K562 (cell line): ENCODE results near the gene CHD2. TPM values are rescaled to one million over a fixed set of nuclear protein-coding genes. Genes with fewer than 3 reads are reported as not detected.

Source experiments
- ATAC-seq: fragments of 200-7000 bp; cut with Tn5 transposase; 3 replicates; pipeline ENCODE4 v1.9.1; 2020; ENCODE audit warnings: moderate library complexity
- BruUV-seq: library from RNA; stranded (reverse); fragments of 400-500 nt; replicated peaks from 2 replicates; lab custom pipeline; 2021; lab: Mats Ljungman, UMichigan
- CTCF ChIA-PET: fragments of 300-600 bp; formaldehyde crosslinking; extraction: SDS; loops from one replicate; lab custom pipeline; 2021; ENCODE audit warnings: low intra/inter-chr PET ratio; lab: Yijun Ruan, JAX
- POLR2A ChIA-PET: fragments of 300-600, 350-650 bp; sonication (Branson Sonifier 250); formaldehyde crosslinking; extraction: SDS; loops from one replicate; lab custom pipeline; 2021; ENCODE audit warnings: antibody characterized with exemption, inconsistent platforms; lab: Yijun Ruan, JAX
- DNase-seq, 4 experiments: peaks; one replicate each; pipeline versions ENCODE4 v3.0.0 to v3.0.0-alpha.2; 2011 to 2018; ENCODE audit warnings: low spot score in 3 of 4, mixed read lengths in 3 of 4; ENCODE audit errors: extremely low read depth in 1 of 4
- FAIRE-seq: peaks from 2 replicates; lab custom pipeline; 2011; peaks lifted over from hg19 to GRCh38; lab: Jason Lieb, UNC
- H2AFZ ChIP-seq: 2 replicates; pipeline ENCODE4 v1.6.0; 2011; ENCODE audit warnings: low read depth, low read length, control low read depth, inconsistent platforms
- H3K27ac ChIP-seq: fragments of 200-600 bp; 3 replicates; pipeline ENCODE4 v1.8.0; 2011; ENCODE audit warnings: low read depth, mild to moderate bottlenecking, control low read depth, inconsistent platforms, low read length, moderate library complexity, mixed read lengths; ENCODE audit errors: extremely low read depth
- H3K27me3 ChIP-seq, 2 experiments: fragments of 300-600 bp in 1 of 2; 2 replicates in 1 of 2; 3 replicates in 1 of 2; pipeline versions ENCODE4 v1.6.0 to v1.8.0; 2011; ENCODE audit warnings: inconsistent platforms in 2 of 2, low read length in 2 of 2, mild to moderate bottlenecking in 1 of 2, mixed read lengths in 1 of 2, moderate library complexity in 1 of 2; ENCODE audit not compliant: control insufficient read depth in 2 of 2, insufficient read depth in 2 of 2
- H3K36me3 ChIP-seq: fragments of 300-600 bp; 3 replicates; pipeline ENCODE4 v1.8.0; 2011; ENCODE audit warnings: mild to moderate bottlenecking, low read length, inconsistent platforms; ENCODE audit not compliant: control insufficient read depth, insufficient read depth
- H3K4me1 ChIP-seq, 2 experiments: fragments of 200-600 bp in 1 of 2; replicated peaks in 1 of 2; 2 replicates in 1 of 2; 3 replicates in 1 of 2; pipeline versions ENCODE4 v1.5.1 to v1.8.0; 2011; ENCODE audit warnings: inconsistent platforms in 2 of 2, low read length in 2 of 2, mild to moderate bottlenecking in 1 of 2, mixed read lengths in 1 of 2, moderate library complexity in 1 of 2; ENCODE audit not compliant: control insufficient read depth in 2 of 2, insufficient read depth in 2 of 2
- H3K4me2 ChIP-seq: 2 replicates; pipeline ENCODE4 v1.6.1; 2011; ENCODE audit warnings: low read length, control low read depth, inconsistent platforms, mixed read lengths; ENCODE audit not compliant: insufficient read depth
- H3K4me3 ChIP-seq: fragments of 200-600 bp; sonication (generic), shearing (Covaris generic); 2 replicates; pipeline ENCODE4 v1.5.1; 2016; ENCODE audit warnings: control low read depth, inconsistent platforms
- H3K79me2 ChIP-seq: fragments of 200-600 bp; 3 replicates; pipeline ENCODE4 v1.8.0; 2011; ENCODE audit warnings: low read length, inconsistent platforms; ENCODE audit not compliant: control insufficient read depth, insufficient read depth
- H3K9ac ChIP-seq, 2 experiments: 2 replicates each; pipeline versions ENCODE4 v1.6.0 to v1.6.1; 2011; ENCODE audit warnings: low read depth in 2 of 2, low read length in 2 of 2, control low read depth in 1 of 2, inconsistent platforms in 1 of 2, mild to moderate bottlenecking in 1 of 2, mixed read lengths in 1 of 2; ENCODE audit not compliant: insufficient read depth in 1 of 2
- H3K9me1 ChIP-seq: one replicate; pipeline ENCODE4 v1.6.0; 2011; ENCODE audit warnings: inconsistent platforms, mild to moderate bottlenecking, low read length, moderate library complexity; ENCODE audit not compliant: control insufficient read depth, insufficient read depth
- H3K9me3 ChIP-seq: replicated peaks from 2 replicates; pipeline ENCODE4 v1.5.1; 2011; ENCODE audit warnings: low read depth, low read length, inconsistent platforms; ENCODE audit not compliant: control insufficient read depth, insufficient read depth
- H4K20me1 ChIP-seq: replicated peaks from 2 replicates; pipeline ENCODE4 v1.6.1; 2011; ENCODE audit warnings: low read length, inconsistent platforms, mixed read lengths; ENCODE audit not compliant: control insufficient read depth, insufficient read depth
- BCL6 ChIP-seq: fragments of 250-450 bp; sonication (Bioruptor Pico); IDR thresholded peaks from 2 replicates; pipeline ENCODE4 v1.4.0; 2020
- ELF1 ChIP-seq: fragments of 200-800 bp; sonication (Bioruptor generic); IDR thresholded peaks from 2 replicates; pipeline ENCODE4 v1.6.1; 2016; ENCODE audit warnings: missing genetic modification characterization, missing compliant biosample characterization
- PHF21A ChIP-seq: fragments of 450-650 bp; IDR thresholded peaks from 2 replicates; pipeline ENCODE4 v1.6.1; 2017; ENCODE audit warnings: low read depth, borderline replicate concordance
- POLR2AphosphoS2 ChIP-seq: IDR thresholded peaks from 2 replicates; pipeline ENCODE4 v1.6.1; 2012; ENCODE audit warnings: low read length, improper control_type of control experiment
- RBM14 ChIP-seq: fragments of 200-400 bp; formaldehyde crosslinking; IDR thresholded peaks from 2 replicates; pipeline ENCODE4 v1.6.1; 2018; ENCODE audit warnings: low read depth, mild to moderate bottlenecking, low read length, moderate library complexity, borderline replicate concordance; ENCODE audit not compliant: insufficient read depth
- ZBTB17 ChIP-seq: fragments of 450-650 bp; formaldehyde crosslinking; IDR thresholded peaks from 2 replicates; pipeline ENCODE4 v1.4.0; 2020; ENCODE audit warnings: mild to moderate bottlenecking
- ZNF175 ChIP-seq: fragments of 200-800 bp; sonication (Bioruptor generic); IDR thresholded peaks from 2 replicates; pipeline ENCODE4 v1.6.1; 2016; ENCODE audit warnings: low read depth, mild to moderate bottlenecking, missing genetic modification characterization, missing compliant biosample characterization
- ZNF224 ChIP-seq: sonication (generic); formaldehyde crosslinking; IDR thresholded peaks from 2 replicates; pipeline ENCODE4 v1.8.0; 2022; ENCODE audit warnings: mild to moderate bottlenecking, missing genetic modification reagents
- WGBS: fragments of 100-300 bp; shearing (Covaris generic); methylation state at CpG from one replicate; pipeline ENCODE4 v1.1.6; 2016; ENCODE audit warnings: low coverage, mixed read lengths; ENCODE audit not compliant: insufficient coverage; ENCODE audit errors: missing lambda C conversion rate; 5-methylcytosine and 5-hydroxymethylcytosine counted together
- in situ Hi-C: fragments of 300-500 bp; cut with MboI; formaldehyde crosslinking; loops from 4 replicates; pipeline ENCODE4 v1.15.0; 2018; ENCODE audit warnings: inconsistent platforms, mixed read lengths
- intact Hi-C: fragments of 100-400 bp; cut with micrococcal nuclease; formaldehyde crosslinking; loops from 2 replicates; pipeline ENCODE4 v1.14.2; 2022
- polyA plus RNA-seq, 8 experiments: library from polyadenylated mRNA; depleted of rRNA in 4 of 8; stranded (reverse) in 5 of 8; unstranded in 3 of 8; fragments of >200 nt; fragmentation: Nextera tagmentation in 2 of 8; fragmentation: Illumina TruSeq in 1 of 8; extraction: Ambion mirVana in 2 of 8; extraction: Trizol in 1 of 8; gene quantifications; 2 replicates each; pipeline versions ENCODE4 v1.2.1 to v1.2.3, GENCODE V29; 2011 to 2014; ENCODE audit warnings: inconsistent platforms in 1 of 8, missing spikeins in 1 of 8
- total RNA-seq, 7 experiments: library from RNA; depleted of rRNA in 6 of 7; stranded (reverse); fragments of >200 nt in 6 of 7; fragmentation: Illumina TruSeq in 2 of 7; extraction: Trizol in 2 of 7; gene quantifications; 2 replicates each; pipeline versions ENCODE4 v1.2.1 to v1.2.3, GENCODE V29; 2011 to 2021; ENCODE audit warnings: low replicate concordance in 1 of 7
- TF ChIP-seq, protein P1 (sequence below): fragments of 250-450 bp; sonication (Bioruptor Pico); IDR thresholded peaks from 2 replicates; pipeline ENCODE4 v1.8.0; 2022; ENCODE audit warnings: inconsistent platforms
- TF ChIP-seq, protein P2 (sequence below): fragments of 450-650 bp; IDR thresholded peaks from 2 replicates; pipeline ENCODE4 v1.6.1; 2016; ENCODE audit warnings: missing biosample characterization, missing genetic modification characterization

CHD2 gene
- total and polyA plus RNA-seq, 9 of the 15 experiments (the other 6 are each of a cell fraction or from before 2014, with no cell fraction given), result 38.9 to 70.8 (median 56.2) TPM

DNA sequence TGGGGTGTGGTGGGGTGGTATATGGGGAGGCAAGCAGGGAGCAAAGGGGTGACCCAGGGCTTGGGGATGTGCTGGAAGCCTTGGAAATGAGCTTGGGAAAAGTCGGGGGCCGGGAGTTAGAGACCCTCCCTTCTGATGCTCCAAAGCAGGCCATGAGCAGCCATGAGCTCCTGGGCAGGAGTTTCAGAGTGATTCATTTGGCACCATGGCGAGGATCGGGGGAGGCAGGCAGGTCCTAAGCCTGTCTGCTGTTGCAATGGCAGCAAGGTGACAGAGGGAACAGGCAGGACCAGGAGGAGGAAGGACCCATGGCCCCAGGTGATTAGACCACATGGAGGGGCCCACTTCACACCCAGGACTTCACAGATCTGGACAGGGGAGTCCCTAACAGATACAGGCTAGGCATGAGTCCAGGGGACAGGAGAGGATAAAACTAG is 167.5 kb downstream of the CHD2 start:
- Histone ChIP-seq H4K20me1 (0 out of 2 replicates have a peak, but pooled peaks cover 2% of the 10 kb centered on the region), H3K4me1 (peaks cover 0 to 9% of the 10 kb centered on the region in 2 experiments; a peak in 2 of 5 replicates), H3K9ac (no peak overlapping the region; a peak in 1 of 4 replicates)
- ChIA-PET POLR2A (no interaction called here), CTCF (no interaction called here)
- intact Hi-C loops, result no loop called here
- no peak for FAIRE-seq
- no peak for TF ChIP-seq ZNF175
- no peak for TF ChIP-seq RBM14
- TF ChIP-seq, protein P1, sequence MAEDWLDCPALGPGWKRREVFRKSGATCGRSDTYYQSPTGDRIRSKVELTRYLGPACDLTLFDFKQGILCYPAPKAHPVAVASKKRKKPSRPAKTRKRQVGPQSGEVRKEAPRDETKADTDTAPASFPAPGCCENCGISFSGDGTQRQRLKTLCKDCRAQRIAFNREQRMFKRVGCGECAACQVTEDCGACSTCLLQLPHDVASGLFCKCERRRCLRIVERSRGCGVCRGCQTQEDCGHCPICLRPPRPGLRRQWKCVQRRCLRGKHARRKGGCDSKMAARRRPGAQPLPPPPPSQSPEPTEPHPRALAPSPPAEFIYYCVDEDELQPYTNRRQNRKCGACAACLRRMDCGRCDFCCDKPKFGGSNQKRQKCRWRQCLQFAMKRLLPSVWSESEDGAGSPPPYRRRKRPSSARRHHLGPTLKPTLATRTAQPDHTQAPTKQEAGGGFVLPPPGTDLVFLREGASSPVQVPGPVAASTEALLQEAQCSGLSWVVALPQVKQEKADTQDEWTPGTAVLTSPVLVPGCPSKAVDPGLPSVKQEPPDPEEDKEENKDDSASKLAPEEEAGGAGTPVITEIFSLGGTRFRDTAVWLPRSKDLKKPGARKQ (CRISPR knock-in tag), result no peak
- TF ChIP-seq ZNF224 (CRISPR knock-in tag), result no peak
- TF ChIP-seq ZBTB17, result no peak
- no peak for TF ChIP-seq POLR2AphosphoS2
- no peak for TF ChIP-seq ELF1 (tag)
- no peak for TF ChIP-seq PHF21A
- TF ChIP-seq, protein P2, sequence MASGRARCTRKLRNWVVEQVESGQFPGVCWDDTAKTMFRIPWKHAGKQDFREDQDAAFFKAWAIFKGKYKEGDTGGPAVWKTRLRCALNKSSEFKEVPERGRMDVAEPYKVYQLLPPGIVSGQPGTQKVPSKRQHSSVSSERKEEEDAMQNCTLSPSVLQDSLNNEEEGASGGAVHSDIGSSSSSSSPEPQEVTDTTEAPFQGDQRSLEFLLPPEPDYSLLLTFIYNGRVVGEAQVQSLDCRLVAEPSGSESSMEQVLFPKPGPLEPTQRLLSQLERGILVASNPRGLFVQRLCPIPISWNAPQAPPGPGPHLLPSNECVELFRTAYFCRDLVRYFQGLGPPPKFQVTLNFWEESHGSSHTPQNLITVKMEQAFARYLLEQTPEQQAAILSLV (tag), result no peak
- no peak for TF ChIP-seq BCL6 (CRISPR knock-in tag)
- TF ChIP-seq, all 486 proteins: peak for 0
- Histone ChIP-seq H3K4me2 (no peak overlapping the region), H3K4me3 (no peak overlapping the region), H3K27ac (no peak overlapping the region), H3K27me3 (peaks cover 77 to 81% of the 10 kb centered on the region in 2 experiments), H3K79me2 (no peaks in the 10 kb centered on the region), H3K9me1 (no peaks in the 10 kb centered on the region), H3K9me3 (no peaks in the 10 kb centered on the region), H3K36me3 (no peaks in the 10 kb centered on the region), H2AFZ (no peak overlapping the region)
- no peak for ATAC-seq
- BruUV-seq, result no TSS peak
- no peak for DNase-seq
- in situ Hi-C loops, result no loop called here
- 0% methylated on average over 4 of the region's 4 CpGs for WGBS
